Esophagus squamous epithelium (tissue), 4 donors: ENCODE results near the gene SYNE2.

ENCODE experiments used
- CTCF ChIP-seq, 6 experiments: fragments of 450-650 bp in 4 of 6; fragments of 200-600 bp in 2 of 6; sonication (generic) in 2 of 6; IDR thresholded peaks; one replicate each; pipeline ENCODE4 v1.5.1; 2016 to 2019; ENCODE audit warnings: antibody characterized with exemption in 6 of 6, mild to moderate bottlenecking in 4 of 6, moderate library complexity in 4 of 6
- POLR2A ChIP-seq, 4 donors: fragments of 450-650 bp; IDR thresholded peaks; one replicate each; pipeline ENCODE4 v1.6.1; 2017; ENCODE audit warnings: antibody characterized with exemption in 4 of 4, mild to moderate bottlenecking in 4 of 4, moderate library complexity in 3 of 4

GRCh38 chr14:64244279-64244678 lies 391.5 kb downstream of the SYNE2 start:
- TF ChIP-seq POLR2A (IDR thresholded peaks at IDR 0.05) (no peak), CTCF (IDR thresholded peaks at IDR 0.05) (no peak)
